GM21786 (cell line): ENCODE measurements around the gene ELANE.

Experiments used
- ATAC-seq: cut with Tn5 transposase; IDR thresholded peaks from one replicate; pipeline ENCODE4 v1.9.1; 2021; ENCODE audit not compliant: unreplicated experiment

ELANE gene

GRCh38 chr19:852136-853013 is at the start of gene ELANE:
Gene ELANE (plus strand): TSS chr19:852303. CDS start chr19:852329, 26 bp downstream.
- no peak for ATAC-seq

- ATAC-seq: no peak
These were observed 49.5 kb upstream of the ELANE start for GRCh38 chr19:802498-803098.

- no peak for ATAC-seq
These were observed 49.0 kb upstream of the ELANE start for GRCh38 chr19:803099-803561.

GRCh38 chr19:803686-804418 is 48.3 kb upstream of the ELANE start:
- ATAC-seq: no peak

- no peak for ATAC-seq
These were observed 47.5 kb upstream of the ELANE start for GRCh38 chr19:804419-805165.

GRCh38 chr19:805166-805551 is 46.9 kb upstream of the ELANE start:
- ATAC-seq: no peak

GRCh38 chr19:805600-806550 is 46.2 kb upstream of the ELANE start:
- no peak for ATAC-seq

- no peak for ATAC-seq
These were observed 45.2 kb upstream of the ELANE start for GRCh38 chr19:806815-807421.

GRCh38 chr19:807627-808422 is 44.3 kb upstream of the ELANE start:
- no peak for ATAC-seq

GRCh38 chr19:808423-808775 is 43.7 kb upstream of the ELANE start:
- no peak for ATAC-seq

GRCh38 chr19:810077-810855 is 41.8 kb upstream of the ELANE start:
- ATAC-seq: no peak

GRCh38 chr19:810883-811489 is 41.1 kb upstream of the ELANE start:
- ATAC-seq: no peak

- no peak for ATAC-seq
These were observed 40.5 kb upstream of the ELANE start for GRCh38 chr19:811506-812048.

GRCh38 chr19:812049-812746 is 39.9 kb upstream of the ELANE start:
- no peak for ATAC-seq

- no peak for ATAC-seq
These were observed 39.3 kb upstream of the ELANE start for GRCh38 chr19:812747-813218.
